ENCODE data around the gene RBM11.

The RBM11 gene

DNA sequence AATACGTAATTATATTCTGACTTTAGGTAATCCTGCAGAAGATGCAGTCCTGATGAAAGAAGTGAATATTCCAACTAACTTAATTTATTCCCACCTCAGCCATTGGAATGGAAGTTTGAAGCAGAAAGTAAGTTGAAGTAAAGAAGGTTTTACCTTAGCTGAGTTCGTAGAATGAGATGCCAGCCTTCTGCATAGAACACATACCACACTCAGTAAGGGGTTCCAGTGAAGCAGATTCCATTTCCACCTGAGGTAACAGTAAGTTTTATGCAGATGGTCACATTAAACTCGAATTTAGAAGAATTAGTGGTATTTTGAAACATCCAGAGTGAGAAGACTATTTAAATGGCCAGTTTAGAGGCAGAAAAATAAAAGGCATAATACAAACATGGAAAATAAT is 20.2 kb downstream of the RBM11 start:
- no peaks in the 10 kb centered on the region for H3K9me3 ChIP-seq (ENCODE audit: insufficient read depth, low read length, severe bottlenecking)
- ATAC-seq (ENCODE audit: insufficient read depth, low read depth) (no peak), DNase-seq (no peak)
- no peak overlapping the region for H2AFZ ChIP-seq (ENCODE audit: low read depth, low read length)
- no peaks in the 10 kb centered on the region for H4K20me1 ChIP-seq (ENCODE audit: insufficient read depth, low read length)
- H3K27me3 ChIP-seq (ENCODE audit: insufficient read depth, low read length, poor library complexity): no peaks in the 10 kb centered on the region
- TF ChIP-seq CTCF (IDR thresholded peaks at IDR 0.05; ENCODE audit: borderline replicate concordance, extremely low read depth, low read length, poor library complexity, severe bottlenecking) (no peak), EZH2 (IDR thresholded peaks at IDR 0.05; ENCODE audit: borderline replicate concordance, low read depth, low read length, severe bottlenecking) (no peak)
- no peak overlapping the region for H3K9ac ChIP-seq (ENCODE audit: low read depth, low read length)
- peaks cover 4% of the 10 kb centered on the region for H3K4me1 ChIP-seq (ENCODE audit: insufficient read depth, low read length)
- no peak overlapping the region for H3K4me3 ChIP-seq (ENCODE audit: low read depth in 1 of 2, low read length in 2 of 2)
- H3K27ac ChIP-seq (ENCODE audit: low read length): no peak overlapping the region
- no peaks in the 10 kb centered on the region for H3K36me3 ChIP-seq (ENCODE audit: insufficient read depth, low read length)
- no peak overlapping the region for H3K4me2 ChIP-seq (ENCODE audit: insufficient read depth, low read length)
- no peaks in the 10 kb centered on the region for H3K79me2 ChIP-seq (ENCODE audit: insufficient read depth, low read length)

- Histone ChIP-seq H3K79me2 (ENCODE audit: insufficient read depth, low read length) (no peaks in the 10 kb centered on the region), H3K27ac (ENCODE audit: low read length) (no peak overlapping the region), H3K9ac (ENCODE audit: low read depth, low read length) (no peak overlapping the region), H3K36me3 (ENCODE audit: insufficient read depth, low read length) (no peaks in the 10 kb centered on the region), H4K20me1 (ENCODE audit: insufficient read depth, low read length) (no peaks in the 10 kb centered on the region), H3K4me1 (ENCODE audit: insufficient read depth, low read length) (peaks cover 14% of the 10 kb centered on the region), H3K4me3 (ENCODE audit: low read depth in 1 of 2, low read length in 2 of 2) (no peak overlapping the region), H2AFZ (ENCODE audit: low read depth, low read length) (no peak overlapping the region), H3K9me3 (ENCODE audit: insufficient read depth, low read length, severe bottlenecking) (no peaks in the 10 kb centered on the region), H3K27me3 (ENCODE audit: insufficient read depth, low read length, poor library complexity) (no peaks in the 10 kb centered on the region), H3K4me2 (ENCODE audit: insufficient read depth, low read length) (no peak overlapping the region)
- no peak for TF ChIP-seq CTCF (IDR thresholded peaks at IDR 0.05; ENCODE audit: borderline replicate concordance, extremely low read depth, low read length, poor library complexity, severe bottlenecking)
- TF ChIP-seq EZH2 (IDR thresholded peaks at IDR 0.05; ENCODE audit: borderline replicate concordance, low read depth, low read length, severe bottlenecking): no peak
- no peak for DNase-seq
- no peak for ATAC-seq (ENCODE audit: insufficient read depth, low read depth)
These were observed 23.3 kb downstream of the RBM11 start for GRCh38 chr21:14239281-14239680.

DNA sequence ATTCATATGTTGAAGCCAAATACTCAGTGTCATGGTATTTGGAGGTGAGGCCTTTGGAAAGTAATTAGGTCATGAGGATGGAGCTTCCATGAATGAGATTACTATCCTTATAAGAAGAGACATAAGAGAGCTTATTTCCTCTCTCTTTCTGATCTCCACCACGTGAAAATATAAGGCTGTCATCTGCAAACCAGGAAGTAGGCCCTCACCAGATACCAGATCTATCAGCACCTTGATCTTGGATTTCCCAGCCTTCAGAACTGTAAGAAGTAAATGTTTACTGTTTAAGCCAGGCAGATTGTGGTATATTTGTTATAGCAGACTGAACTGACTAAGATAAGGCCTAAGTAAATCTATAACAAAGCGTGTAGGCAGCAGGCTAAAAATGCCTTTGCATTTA is 25.3 kb downstream of the RBM11 start:
- ATAC-seq (ENCODE audit: insufficient read depth, low read depth) (peak; percentile 90), DNase-seq (no peak)
- H3K4me2 ChIP-seq (ENCODE audit: insufficient read depth, low read length): no peak overlapping the region
- H2AFZ ChIP-seq (ENCODE audit: low read depth, low read length): peak overlapping the region; percentile 22
- H3K9ac ChIP-seq (ENCODE audit: low read depth, low read length): no peak overlapping the region
- H3K4me1 ChIP-seq (ENCODE audit: insufficient read depth, low read length): peaks cover 14% of the 10 kb centered on the region
- no peaks in the 10 kb centered on the region for H4K20me1 ChIP-seq (ENCODE audit: insufficient read depth, low read length)
- H3K36me3 ChIP-seq (ENCODE audit: insufficient read depth, low read length): no peaks in the 10 kb centered on the region
- no peak for TF ChIP-seq EZH2 (IDR thresholded peaks at IDR 0.05; ENCODE audit: borderline replicate concordance, low read depth, low read length, severe bottlenecking)
- TF ChIP-seq CTCF (IDR thresholded peaks at IDR 0.05; ENCODE audit: borderline replicate concordance, extremely low read depth, low read length, poor library complexity, severe bottlenecking): no peak
- H3K4me3 ChIP-seq (ENCODE audit: low read depth in 1 of 2, low read length in 2 of 2): no peak overlapping the region
- H3K9me3 ChIP-seq (ENCODE audit: insufficient read depth, low read length, severe bottlenecking): no peaks in the 10 kb centered on the region
- H3K27me3 ChIP-seq (ENCODE audit: insufficient read depth, low read length, poor library complexity): no peaks in the 10 kb centered on the region
- H3K79me2 ChIP-seq (ENCODE audit: insufficient read depth, low read length): no peaks in the 10 kb centered on the region
- H3K27ac ChIP-seq (ENCODE audit: low read length): no peak overlapping the region

GRCh38 chr21:14243461-14243860 is 27.5 kb downstream of the RBM11 start:
- ATAC-seq (ENCODE audit: insufficient read depth, low read depth) (no peak), DNase-seq (no peak)
- no peak overlapping the region for H2AFZ ChIP-seq (ENCODE audit: low read depth, low read length)
- no peak overlapping the region for H3K9ac ChIP-seq (ENCODE audit: low read depth, low read length)
- no peak overlapping the region for H3K4me2 ChIP-seq (ENCODE audit: insufficient read depth, low read length)
- no peaks in the 10 kb centered on the region for H3K9me3 ChIP-seq (ENCODE audit: insufficient read depth, low read length, severe bottlenecking)
- H3K27ac ChIP-seq (ENCODE audit: low read length): no peak overlapping the region
- H3K79me2 ChIP-seq (ENCODE audit: insufficient read depth, low read length): no peaks in the 10 kb centered on the region
- H3K27me3 ChIP-seq (ENCODE audit: insufficient read depth, low read length, poor library complexity): no peaks in the 10 kb centered on the region
- TF ChIP-seq EZH2 (IDR thresholded peaks at IDR 0.05; ENCODE audit: borderline replicate concordance, low read depth, low read length, severe bottlenecking): no peak
- TF ChIP-seq CTCF (IDR thresholded peaks at IDR 0.05; ENCODE audit: borderline replicate concordance, extremely low read depth, low read length, poor library complexity, severe bottlenecking): no peak
- H3K36me3 ChIP-seq (ENCODE audit: insufficient read depth, low read length): no peaks in the 10 kb centered on the region
- no peaks in the 10 kb centered on the region for H4K20me1 ChIP-seq (ENCODE audit: insufficient read depth, low read length)
- no peak overlapping the region for H3K4me3 ChIP-seq (ENCODE audit: low read depth in 1 of 2, low read length in 2 of 2)
- H3K4me1 ChIP-seq (ENCODE audit: insufficient read depth, low read length): peaks cover 14% of the 10 kb centered on the region

Data from DND-41 (cell line).